Non-pigmented ciliary epithelial cell (primary cell): ENCODE measurements around the gene TNIK.

Source experiments
- DNase-seq: peaks from one replicate; pipeline ENCODE4 v3.0.0-alpha.2; 2010; ENCODE audit warnings: low read depth

Gene TNIK

GRCh38 chr3:171038342-171038741 lies 421.9 kb downstream of the TNIK start:
- DNase-seq, result no peak

- peak; percentile 83 for DNase-seq
These were observed 431.4 kb downstream of the TNIK start for GRCh38 chr3:171028779-171029232.

- DNase-seq, result peak; percentile 84
These were observed 432.0 kb downstream of the TNIK start for GRCh38 chr3:171028025-171028778.

- DNase-seq, result no peak
These were observed 433.5 kb downstream of the TNIK start, which contains the start of gene SLC2A2 for GRCh38 chr3:171026597-171027293. SLC2A2 (minus strand) TSS chr3:171026720; CDS start chr3:171026670, 50 bp downstream.

- no peak for DNase-seq
These were observed 436.6 kb downstream of the TNIK start for GRCh38 chr3:171023566-171023965.

GRCh38 chr3:171021377-171021776 lies 438.8 kb downstream of the TNIK start:
- no peak for DNase-seq

GRCh38 chr3:171018156-171018935 lies 441.9 kb downstream of the TNIK start:
- no peak for DNase-seq

- no peak for DNase-seq
These were observed 446.1 kb downstream of the TNIK start for GRCh38 chr3:171013822-171014748.

GRCh38 chr3:171011873-171012336 lies 448.3 kb downstream of the TNIK start:
- no peak for DNase-seq
